ENCODE data around the gene TRIM9. TPM values are rescaled to one million over a fixed set of nuclear protein-coding genes. Genes with fewer than 3 reads are reported as not detected.
A peak's percentile ranks its signal among the peaks of the same experiment; 100 is the strongest.

The TRIM9 gene
- total RNA-seq, 1 experiment from 2014 or later, result 2.6 TPM

- Histone ChIP-seq H3K4me1 (ENCODE audit: insufficient read depth, low read length) (peaks cover 35% of the 10 kb centered on the region), H3K27me3 (ENCODE audit: low read length) (no peaks in the 10 kb centered on the region), H3K9me2 (replicated peaks; ENCODE audit: low read length) (no peaks in the 10 kb centered on the region), H3K9me3 (ENCODE audit: low read length) (no peaks in the 10 kb centered on the region), H3K4me3 (ENCODE audit: low read length) (no peak overlapping the region), H2AFZ (ENCODE audit: low read length) (no peak overlapping the region), H3K4me2 (ENCODE audit: low read length) (no peak overlapping the region), H3K9ac (ENCODE audit: low read length) (no peak overlapping the region), H3K36me3 (ENCODE audit: low read depth, low read length) (no peaks in the 10 kb centered on the region), H3K79me2 (ENCODE audit: low read length) (no peaks in the 10 kb centered on the region), H3K27ac (ENCODE audit: low read length) (no peak overlapping the region), H3F3A (ENCODE audit: low read length, unreplicated experiment) (no peaks in the 10 kb centered on the region), H4K20me1 (ENCODE audit: low read length) (no peaks in the 10 kb centered on the region)
- DNase-seq (no peak), ATAC-seq (no peak)
- ChIA-PET CTCF (interaction anchor here (1.0 to 1.3 kb wide), 4 partner anchors 9 to 164 kb away, joined by 4 to 10 read pairs (median 6); partner anchors contain the start of gene TRIM9), POLR2A (ENCODE audit: unreplicated experiment) (interaction anchor here (0.6 kb wide), 2 partner anchors 201 to 250 kb away, joined by 3 read pairs; no protein-coding TSS in a partner anchor)
- TF ChIP-seq CTCF (conservative IDR thresholded peaks at IDR 0.05; ENCODE audit: low read depth, low read length), result no peak
- TF ChIP-seq EZH2phosphoT487 (IDR thresholded peaks at IDR 0.05; ENCODE audit: borderline replicate concordance, low read length), result no peak
- TF ChIP-seq EZH2 (IDR thresholded peaks at IDR 0.05; ENCODE audit: low read length, unreplicated experiment), result no peak
- BruUV-seq (replicated peaks), result no TSS peak
- intact Hi-C loops (cut with micrococcal nuclease), result loop anchor here (1.0 kb wide), 1 partner anchor 9 kb away; no protein-coding TSS in a partner anchor
Observed at GRCh38 chr14:50963919-50964318, 131.0 kb downstream of the TRIM9 start.

GRCh38 chr14:50961605-50962221 lies 133.2 kb downstream of the TRIM9 start:
- CTCF ChIA-PET, result no interaction called here

More at GRCh38 chr14:50961605-50962221, 133.2 kb downstream of the TRIM9 start:
- TF ChIP-seq EZH2phosphoT487 (IDR thresholded peaks at IDR 0.05; ENCODE audit: borderline replicate concordance, low read length) (no peak), CTCF (conservative IDR thresholded peaks at IDR 0.05; ENCODE audit: low read depth, low read length) (no peak), EZH2 (IDR thresholded peaks at IDR 0.05; ENCODE audit: low read length, unreplicated experiment) (no peak)
- Histone ChIP-seq H3K4me3 (ENCODE audit: low read length) (peak overlapping the region; percentile 20; the same call in 1 of the 2 replicates), H3F3A (ENCODE audit: low read length, unreplicated experiment) (no peaks in the 10 kb centered on the region), H3K36me3 (ENCODE audit: low read depth, low read length) (no peaks in the 10 kb centered on the region), H3K27ac (ENCODE audit: low read length) (peak overlapping the region; percentile 36), H2AFZ (ENCODE audit: low read length) (0 out of 2 replicates have a peak overlapping the region, but pooled peaks have one; percentile 20), H4K20me1 (ENCODE audit: low read length) (no peaks in the 10 kb centered on the region), H3K9ac (ENCODE audit: low read length) (no peak overlapping the region), H3K9me3 (ENCODE audit: low read length) (no peaks in the 10 kb centered on the region), H3K79me2 (ENCODE audit: low read length) (no peaks in the 10 kb centered on the region), H3K4me1 (ENCODE audit: insufficient read depth, low read length) (peaks cover 35% of the 10 kb centered on the region), H3K4me2 (ENCODE audit: low read length) (peak overlapping the region; percentile 64), H3K27me3 (ENCODE audit: low read length) (no peaks in the 10 kb centered on the region), H3K9me2 (replicated peaks; ENCODE audit: low read length) (no peaks in the 10 kb centered on the region)
- intact Hi-C loops (cut with micrococcal nuclease), result loop anchor here (1.0 kb wide), 1 partner anchor 44 kb away; no protein-coding TSS in a partner anchor
- peak; percentile 98 for DNase-seq
- ATAC-seq, result peak; percentile 92
- no TSS peak for BruUV-seq (replicated peaks)
- POLR2A ChIA-PET (ENCODE audit: unreplicated experiment), result no interaction called here
